CD1c-positive myeloid dendritic cell (primary cell): ENCODE measurements around the gene NPM1.
A peak's percentile ranks its signal among the peaks of the same experiment; 100 is the strongest.
"Not testable (repeated sequence)": the region's sequence is repeated elsewhere in the genome, so short reads cannot be mapped to it uniquely, and the experiment has no call there.

ENCODE experiments used
- DNase-seq: peaks from one replicate; pipeline ENCODE4 v3.0.0-alpha.2; 2016; ENCODE audit errors: extremely low spot score

The NPM1 gene

DNA sequence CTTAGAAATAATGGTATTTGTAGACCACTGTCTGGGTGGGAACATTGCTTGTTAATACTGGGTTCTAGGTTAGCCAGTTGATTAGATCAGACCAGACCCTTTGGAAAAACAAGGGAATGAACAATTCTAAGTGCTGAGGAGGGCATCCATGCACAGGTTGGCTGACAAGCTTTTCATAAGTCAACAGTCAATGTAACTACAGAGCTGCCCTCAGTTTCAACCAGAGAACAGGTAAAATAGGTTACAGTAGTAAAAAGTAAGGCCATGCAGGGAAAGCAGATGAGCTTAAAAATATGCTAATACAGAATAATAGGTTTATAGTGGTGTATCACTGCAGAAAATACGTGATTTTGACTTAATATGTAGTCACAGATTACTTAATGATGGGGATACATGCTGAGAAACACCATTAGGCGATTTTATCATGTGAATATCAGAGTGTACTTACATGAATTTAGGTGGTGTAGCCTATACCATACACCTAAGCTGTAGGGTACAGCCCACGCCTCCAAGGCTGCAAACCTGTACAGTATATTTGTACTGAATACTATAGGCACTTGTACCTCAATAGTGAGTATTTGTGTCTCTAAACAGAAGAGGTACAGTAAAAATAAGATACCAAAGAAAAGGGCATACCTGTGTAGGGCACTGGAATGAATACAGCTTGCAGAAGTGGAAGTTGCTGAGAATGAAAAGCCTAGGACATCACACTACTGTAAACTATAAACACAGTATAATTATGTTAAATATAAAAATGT, 25.7 kb downstream of the NPM1 start:
- DNase-seq: no peak

DNA sequence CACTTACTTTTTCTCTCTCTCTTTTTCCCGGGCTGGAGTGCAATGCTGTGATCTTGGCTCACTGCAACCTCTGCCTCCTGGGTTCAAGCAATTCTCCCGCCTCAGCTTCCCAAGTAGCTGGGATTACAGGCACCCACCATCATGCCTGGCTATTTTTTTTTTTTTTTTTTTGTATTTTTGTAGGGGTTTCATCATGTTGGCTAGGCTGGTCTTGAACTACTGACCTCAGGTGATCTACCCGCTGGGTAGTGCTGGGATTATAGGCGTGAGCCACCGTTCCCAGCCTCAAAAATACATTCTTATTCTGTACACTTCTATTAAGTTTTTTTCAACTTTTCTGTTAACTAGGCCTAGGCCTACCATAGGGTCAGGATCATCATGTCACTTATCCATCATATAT, 26.3 kb downstream of the NPM1 start:
- not testable (repeated sequence) for DNase-seq

DNA sequence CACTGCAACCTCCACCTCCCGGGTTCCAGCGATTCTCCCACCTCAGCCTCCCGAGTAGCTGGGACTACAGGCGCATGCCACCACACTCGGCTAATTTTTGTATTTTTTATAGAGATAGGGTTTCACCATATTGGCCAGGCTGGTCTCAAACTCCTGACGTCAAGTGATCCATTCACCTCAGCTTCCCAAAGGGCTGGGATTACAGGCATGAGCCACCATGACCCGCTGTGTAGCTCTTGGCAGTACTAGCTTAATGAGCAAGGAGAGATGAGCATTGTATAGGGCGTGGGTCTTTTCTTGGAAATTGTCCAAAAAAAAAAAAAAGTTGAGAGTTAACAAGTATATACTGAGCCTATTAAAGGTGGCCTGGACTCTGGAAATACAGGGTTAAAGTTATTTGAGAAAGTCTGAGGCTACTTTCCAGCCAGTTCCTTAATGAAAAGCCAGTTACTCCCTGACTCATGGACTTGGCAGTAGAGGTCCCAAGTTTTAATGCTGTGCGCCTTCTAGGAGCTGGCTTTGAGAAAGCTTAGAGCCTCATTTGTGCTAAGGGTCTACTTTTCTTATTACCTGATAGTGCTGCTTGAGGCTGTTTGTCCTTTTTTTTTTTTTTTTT, 27.6 kb downstream of the NPM1 start:
- no peak for DNase-seq

DNA sequence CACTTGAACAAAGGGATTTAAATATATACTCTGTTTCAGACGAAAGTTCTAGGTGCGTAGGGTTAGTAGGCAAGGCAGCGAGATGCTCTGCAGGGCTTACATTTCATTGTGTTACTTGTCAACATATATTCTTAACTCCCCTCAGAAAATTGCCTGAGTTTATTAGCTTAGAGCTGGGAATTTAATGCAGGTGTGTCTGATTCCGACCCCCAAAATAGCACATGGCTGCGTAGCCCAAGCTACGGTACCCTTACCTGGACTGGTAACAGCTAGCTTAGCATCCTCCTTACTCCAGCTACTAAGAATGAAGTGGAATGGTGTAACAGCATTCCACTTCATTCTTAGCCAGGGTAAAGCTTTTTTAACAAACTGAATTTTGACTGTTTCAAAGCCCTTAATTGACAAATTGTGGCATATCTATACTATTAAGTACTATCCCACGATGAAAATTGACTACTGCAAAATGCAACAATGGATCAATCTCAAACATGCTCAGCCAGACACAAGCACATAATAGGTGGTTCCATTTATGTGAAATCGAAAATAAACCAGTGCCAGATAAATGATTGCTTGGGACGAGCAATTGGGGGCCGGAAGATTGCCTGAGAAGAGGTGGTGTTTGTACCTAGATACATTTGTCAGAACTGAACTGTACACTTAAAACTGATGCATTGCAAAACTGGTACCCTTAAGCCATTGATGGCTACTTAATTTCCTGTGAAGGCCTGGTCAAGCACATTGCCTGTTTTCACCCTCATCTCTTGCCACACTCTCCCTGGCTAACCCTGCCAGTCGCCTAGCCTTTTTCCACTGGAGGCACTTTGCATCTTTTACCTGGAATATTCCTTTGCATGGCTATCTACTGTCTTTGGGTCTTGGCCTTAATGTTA, 28.8 kb downstream of the NPM1 start:
- DNase-seq: no peak

DNA sequence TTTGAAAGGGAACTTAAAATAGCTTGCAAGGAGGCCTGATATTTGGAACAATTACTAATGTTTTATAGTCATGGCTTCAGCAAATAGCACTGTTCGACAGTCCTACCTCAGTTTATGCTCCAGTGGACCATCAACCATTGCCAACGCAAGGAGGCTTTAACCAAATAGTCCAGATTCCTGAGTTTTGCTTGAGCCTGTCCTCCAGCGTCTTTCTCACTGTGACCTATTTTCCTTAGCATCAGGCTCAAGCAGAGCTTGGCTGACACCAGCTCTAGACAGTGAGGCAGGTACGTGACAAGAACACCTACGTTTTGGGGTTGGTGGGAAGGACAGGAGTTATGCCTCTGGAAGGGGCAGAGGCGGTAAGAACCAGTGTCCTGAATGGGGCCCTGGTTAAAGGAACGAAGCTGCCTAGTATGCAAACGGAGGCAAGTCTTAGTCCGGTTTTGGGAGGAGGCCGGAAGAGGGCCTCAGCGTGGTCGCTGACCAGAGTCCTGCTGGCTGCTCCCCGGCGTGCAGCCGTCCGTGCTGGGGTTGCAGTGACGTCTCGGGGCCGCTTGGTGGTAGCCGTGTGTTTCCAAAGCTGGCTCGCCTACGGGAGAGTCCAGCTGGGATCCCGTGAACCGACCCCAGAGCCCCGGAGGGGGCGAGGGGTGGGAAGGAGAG, 30.8 kb downstream of the NPM1 start:
- DNase-seq: peak; percentile 72

DNA sequence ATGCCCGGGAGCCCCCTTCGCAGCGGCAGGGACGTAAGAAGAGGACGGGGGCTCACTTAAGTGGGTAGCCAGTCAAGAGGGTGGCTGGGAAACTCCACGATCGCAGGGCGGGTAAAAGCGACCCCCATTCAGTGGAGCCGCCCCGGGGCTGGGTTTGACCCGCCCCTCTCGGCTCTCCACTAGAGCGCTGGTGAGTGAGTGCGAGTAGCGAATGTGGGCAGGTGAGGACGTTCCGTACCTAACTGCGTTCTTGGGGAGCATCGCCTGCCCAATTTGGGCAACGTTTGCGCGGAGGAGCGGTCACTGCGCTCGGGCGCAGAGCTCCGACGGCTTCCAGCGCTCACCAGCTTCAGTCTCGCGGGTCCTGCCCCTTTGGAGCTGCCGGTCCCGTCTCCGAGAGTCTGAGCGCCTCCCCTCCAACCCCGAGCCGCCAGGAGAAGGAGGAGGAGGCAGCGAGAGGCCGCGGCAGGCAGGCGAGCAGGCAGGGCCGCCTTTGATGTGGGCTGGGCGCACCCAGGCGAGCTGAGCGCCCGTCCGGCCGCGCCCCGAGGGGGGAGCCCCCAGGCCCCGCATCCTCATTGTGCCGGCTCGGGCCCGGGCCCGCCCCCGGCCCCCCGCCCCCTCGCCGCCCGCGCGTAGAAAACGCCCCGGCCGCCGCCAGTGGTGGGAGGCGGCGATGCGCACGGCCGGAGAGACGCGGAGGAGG, 31.5 kb downstream of the NPM1 start, which contains the start of gene FGF18:
FGF18 (plus strand) TSS at position 666 of the 706 bp plus-strand sequence. CDS start 553 bp downstream, outside the sequence.
- no peak for DNase-seq

DNA sequence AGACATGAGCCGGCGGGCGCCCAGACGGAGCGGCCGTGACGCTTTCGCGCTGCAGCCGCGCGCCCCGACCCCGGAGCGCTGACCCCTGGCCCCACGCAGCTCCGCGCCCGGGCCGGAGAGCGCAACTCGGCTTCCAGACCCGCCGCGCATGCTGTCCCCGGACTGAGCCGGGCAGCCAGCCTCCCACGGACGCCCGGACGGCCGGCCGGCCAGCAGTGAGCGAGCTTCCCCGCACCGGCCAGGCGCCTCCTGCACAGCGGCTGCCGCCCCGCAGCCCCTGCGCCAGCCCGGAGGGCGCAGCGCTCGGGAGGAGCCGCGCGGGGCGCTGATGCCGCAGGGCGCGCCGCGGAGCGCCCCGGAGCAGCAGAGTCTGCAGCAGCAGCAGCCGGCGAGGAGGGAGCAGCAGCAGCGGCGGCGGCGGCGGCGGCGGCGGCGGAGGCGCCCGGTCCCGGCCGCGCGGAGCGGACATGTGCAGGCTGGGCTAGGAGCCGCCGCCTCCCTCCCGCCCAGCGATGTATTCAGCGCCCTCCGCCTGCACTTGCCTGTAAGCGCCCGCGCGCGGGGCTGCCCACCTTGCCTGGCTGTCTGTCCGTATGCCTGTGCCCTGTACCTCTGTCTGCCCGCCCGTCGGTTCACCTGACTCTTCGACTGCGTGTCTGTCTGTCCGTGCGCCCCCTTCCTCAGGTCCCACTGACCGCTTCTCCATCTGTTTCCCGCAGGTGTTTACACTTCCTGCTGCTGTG, 32.2 kb downstream of the NPM1 start:
- no peak for DNase-seq

DNA sequence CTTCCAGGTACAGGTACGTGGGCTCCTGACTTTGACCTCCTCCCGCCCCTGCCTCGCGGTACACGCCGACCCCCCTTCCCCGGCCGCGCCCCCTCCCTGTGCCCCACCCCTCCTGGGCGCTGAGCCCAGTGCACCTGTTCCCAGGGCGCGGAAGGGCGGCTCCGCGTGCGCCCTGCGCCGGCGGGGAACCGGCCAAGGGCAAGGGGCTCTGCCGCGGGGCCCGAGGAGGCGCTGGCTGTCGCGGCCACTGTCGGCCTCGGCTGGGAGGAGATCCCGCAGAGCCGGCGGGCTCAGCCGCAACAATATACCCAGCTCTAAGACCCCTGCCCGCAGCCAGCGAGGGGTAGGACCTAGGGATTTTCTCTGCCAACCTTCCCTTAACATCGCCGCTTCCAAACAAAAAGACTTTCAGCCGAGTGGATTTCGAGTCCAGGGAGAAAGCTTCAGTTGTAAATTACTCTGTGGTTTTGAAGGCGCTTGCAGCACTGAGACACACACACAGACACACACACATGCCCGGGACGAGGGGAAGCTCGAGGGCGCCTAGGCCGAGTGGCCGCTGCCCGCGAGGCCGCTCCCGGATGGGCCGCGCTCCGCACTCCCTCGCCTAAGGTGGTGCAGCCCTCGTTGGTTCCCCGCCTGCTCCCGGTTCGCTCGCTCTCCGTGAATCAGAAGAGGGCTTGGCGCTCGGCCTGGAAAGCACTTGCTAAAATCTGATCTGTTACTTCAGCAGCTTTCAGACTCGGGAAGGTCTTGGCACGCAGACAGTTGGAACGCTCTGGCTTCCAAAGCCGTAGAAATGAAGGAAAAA, 33.0 kb downstream of the NPM1 start:
- DNase-seq: no peak

DNA sequence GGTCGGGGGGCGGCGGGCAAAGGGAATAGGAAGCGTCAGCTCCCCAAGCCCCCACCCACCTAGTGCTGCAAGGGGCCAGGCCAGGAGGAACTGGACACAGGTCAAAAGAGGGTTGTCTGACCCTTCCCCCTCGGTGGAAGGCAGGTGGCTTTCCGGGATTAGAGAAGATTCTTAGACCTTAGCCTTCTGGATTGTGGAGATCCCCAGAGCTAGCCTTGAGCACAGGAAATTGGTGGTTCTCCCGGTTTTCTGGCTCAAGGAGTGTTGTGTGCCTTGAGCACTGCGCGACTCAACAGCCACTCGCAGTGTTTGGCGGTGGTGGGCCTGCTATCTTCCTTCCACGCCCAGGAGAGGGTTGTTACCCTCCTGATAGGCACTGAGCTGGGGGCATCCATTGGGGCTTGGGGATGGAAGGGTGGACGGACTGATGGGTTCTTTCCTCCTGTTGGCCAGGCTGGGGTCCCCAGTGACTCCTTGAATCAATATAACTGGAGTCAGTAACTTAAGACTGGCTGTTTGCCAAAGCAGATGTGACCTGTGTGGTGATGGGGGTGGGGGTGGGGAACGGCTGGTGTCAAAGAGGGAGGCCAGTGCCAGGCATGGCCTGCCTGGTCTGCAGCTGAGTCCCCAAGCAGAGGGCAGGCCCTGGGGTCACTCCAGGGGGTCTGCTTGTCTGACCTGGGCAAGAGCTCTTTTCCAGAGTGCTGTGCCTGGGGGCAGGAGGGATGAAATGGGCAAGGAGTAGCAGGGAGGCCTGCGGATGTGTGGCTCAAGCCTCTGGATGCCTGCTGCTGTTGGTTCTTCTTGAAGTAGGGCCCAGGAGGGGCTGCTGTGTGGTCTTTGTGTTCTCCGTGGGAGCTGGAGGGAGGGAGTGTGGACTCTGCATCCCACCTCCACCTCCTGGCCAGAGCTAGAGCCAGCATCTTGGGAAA, 33.9 kb downstream of the NPM1 start:
- no peak for DNase-seq

DNA sequence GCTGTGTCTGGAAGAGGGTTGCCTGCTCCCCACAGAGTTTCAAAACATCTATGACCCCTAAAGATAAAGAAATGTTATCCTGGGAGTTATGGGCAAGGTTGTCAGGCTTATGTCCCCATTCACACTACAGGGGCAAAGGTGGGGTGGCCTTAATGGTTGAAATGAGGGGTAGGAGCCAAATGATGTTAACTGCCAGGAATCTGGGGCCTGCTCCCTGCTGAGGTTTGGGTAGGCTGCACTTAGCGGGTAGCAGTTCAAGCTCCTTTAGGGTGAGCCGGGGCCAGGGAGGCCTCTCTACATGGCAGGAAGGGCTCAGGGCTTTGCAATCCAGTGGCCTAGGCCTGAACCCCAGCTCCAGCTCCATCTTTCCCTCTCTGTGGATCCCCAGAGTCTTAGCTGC, 34.8 kb downstream of the NPM1 start:
- DNase-seq: no peak

DNA sequence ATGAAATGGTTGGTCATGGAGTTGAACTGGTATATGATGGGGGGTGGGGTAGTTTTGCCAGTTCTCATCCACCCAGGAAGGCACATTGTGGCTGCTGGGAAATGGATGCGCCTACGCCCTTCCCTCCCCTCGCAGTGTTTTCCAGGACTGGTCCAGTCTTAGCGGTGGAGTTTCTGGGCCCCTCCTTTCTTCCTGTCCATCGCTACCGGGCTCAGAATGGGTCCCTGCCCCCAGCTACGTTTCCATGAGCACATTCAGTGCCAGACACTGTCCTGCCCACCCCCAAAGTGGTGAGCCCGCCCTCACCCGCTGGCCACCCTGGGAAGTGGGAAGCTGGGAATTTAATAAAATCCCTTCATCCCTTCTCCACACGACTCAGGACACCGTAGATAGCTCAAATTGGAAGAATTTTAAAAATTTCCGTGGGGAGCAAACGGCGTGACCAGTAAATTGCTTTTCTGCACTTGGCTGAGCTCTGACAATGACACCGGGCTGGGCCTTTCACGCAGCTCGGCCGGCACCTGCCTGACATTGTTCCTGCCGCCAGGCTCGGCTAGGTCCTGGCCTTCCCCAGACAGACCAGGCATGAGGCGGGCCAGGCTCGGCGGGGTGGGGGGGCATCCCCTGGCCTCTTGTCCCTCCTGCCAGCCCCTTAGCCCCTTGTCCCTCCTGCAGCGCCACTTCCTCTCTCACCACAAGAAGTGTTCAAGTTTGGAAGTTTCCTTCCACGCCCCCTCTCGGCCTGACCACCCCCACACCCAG, 35.4 kb downstream of the NPM1 start:
- DNase-seq: no peak

DNA sequence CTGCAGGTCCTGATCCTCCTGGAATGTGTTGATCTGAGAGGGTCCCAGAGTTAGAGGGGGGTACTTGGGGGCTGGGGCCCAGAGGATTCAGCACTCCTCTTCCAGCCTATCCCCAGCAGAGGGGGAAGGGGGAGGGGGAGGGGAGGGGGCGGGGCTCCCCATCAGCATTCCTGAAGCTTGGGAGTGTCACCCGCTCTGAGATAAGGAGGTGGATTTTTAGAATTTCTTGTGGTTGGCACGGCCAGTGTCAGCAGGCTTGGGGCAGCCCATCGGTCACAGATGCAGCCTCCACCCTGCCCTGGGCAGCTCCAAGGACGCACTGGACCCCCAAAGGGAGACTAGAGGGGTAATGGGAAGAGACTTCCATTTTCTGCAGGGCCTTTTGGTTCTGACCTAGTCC, 37.1 kb downstream of the NPM1 start:
- no peak for DNase-seq

DNA sequence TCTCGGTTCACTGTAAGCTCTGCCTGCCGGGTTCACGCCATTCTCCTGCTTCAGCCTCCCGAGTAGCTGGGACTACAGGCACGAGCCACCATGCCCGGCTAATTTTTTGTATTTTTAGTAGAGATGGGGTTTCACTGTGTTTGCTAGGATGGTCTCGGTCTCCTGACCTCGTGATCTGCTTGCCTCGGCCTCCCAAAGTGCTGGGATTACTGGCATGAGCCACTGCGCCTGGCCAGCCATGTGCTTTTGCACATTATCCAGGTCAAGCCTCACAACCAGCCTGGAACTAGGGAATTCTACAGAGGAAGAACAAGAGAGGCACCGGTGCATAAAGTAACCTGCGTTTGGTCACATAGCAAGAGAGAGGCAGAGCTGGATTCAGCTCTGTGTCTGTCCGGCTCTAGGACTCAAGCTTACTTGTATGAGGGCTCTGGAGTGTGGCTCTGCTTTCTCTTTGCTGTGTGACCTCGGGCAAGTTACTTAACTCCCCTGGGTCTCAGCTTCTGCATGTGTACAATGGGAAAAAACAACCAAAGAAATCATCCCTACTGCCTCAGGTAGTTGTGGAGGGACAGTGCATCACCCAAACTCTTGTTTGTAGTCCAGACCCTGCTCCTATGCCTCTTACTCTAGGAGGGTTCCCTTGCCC, 38.1 kb downstream of the NPM1 start:
- DNase-seq: no peak

DNA sequence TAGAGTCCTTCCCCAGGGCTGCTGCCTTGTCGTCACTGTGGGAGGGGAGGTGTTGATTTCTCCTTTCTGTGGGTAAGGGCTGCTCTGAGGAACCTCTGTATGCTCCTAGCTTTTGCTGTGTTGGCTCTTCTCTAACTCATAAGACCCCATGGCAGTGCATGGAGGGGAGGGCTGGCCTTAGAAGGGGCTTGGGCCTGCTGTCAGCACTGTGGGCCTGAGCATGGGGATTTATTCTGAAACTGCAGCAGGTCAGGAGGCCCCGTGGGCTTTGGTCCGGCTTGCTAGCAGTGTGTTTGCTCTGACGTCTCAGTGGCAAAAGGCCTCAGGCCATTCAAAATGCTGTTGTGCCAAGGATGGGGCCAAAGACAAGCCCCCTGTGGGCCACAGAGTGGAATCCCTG, 38.6 kb downstream of the NPM1 start:
- no peak for DNase-seq

DNA sequence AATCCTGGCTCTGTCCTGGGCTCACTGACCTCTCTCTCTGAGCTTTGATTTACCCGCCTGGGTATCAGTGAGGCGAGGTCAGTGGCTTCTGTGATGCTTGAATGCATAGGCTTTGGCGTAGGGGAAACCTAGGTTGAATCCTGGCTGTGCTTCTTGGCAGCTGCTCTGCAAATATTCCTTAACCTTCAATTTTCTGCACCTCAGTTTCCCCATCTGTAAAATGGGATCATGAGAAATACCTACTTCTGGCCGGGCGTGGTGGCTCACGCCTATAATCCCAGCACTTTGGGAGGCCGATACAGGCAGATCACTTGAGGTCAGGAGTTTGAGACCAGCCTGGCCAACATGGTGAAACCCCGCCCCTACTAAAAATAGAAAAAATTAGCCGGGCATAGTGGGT, 39.0 kb downstream of the NPM1 start:
- DNase-seq: no peak

DNA sequence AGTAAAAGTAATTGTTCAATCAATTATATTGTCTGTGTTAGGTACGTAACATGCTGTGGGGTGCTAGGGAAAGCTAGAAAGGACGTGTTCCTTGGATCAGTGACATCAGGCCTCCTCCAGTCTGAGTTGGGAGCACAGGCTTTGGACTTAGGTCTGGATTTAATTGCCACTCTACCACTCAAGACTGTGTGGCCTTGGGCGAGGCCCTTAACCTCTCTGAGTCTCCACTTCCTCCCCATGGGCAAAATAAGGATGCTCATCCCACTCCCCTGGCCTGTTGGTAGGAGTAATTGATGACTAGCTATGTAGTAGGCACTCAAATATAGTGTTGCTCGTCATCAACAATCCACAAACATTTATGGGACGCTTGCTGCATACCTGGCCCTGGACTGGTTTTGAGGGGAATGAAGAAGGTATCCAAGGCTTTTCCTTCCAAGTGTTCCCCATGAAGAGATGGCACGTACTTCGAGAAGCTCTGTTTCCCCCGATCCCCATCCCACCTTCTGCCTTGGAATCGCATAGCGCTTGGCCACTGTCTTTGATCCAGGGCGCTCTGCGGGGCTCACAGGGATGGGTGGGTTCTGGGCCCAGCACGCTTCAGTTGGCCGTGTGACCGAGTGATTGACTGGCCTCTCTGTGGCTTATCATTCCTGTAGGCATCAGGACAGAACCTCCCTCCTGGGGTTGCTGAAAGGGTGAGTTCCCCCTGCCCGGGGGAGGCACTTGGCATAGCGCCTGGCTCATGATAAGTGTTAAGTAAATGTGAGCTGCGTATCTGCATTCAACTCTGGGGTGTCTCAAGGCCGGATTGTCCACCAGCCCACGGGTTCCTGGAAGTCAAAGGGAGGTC, 39.9 kb downstream of the NPM1 start:
- DNase-seq: no peak
